Endodermal cell (in vitro differentiated cells): Measurements from ENCODE around the gene LMO3. TPM values are rescaled to one million over a fixed set of nuclear protein-coding genes. Genes with fewer than 3 reads are reported as not detected.

Experiments
- DNase-seq: peaks from one replicate; pipeline ENCODE4 v3.0.0-alpha.2; 2017
- H3K27ac ChIP-seq: 2 replicates; pipeline ENCODE4 v1.5.1; 2013; ENCODE audit warnings: mild to moderate bottlenecking, low read depth, low read length, moderate library complexity
- H3K27me3 ChIP-seq: 2 replicates; pipeline ENCODE4 v1.6.1; 2013; ENCODE audit warnings: mild to moderate bottlenecking, low read length, moderate library complexity; ENCODE audit not compliant: insufficient read depth, control insufficient read depth, poor library complexity, severe bottlenecking
- H3K36me3 ChIP-seq: 2 replicates; pipeline ENCODE4 v1.7.0; 2013; ENCODE audit warnings: mild to moderate bottlenecking, low read length, moderate library complexity; ENCODE audit not compliant: control insufficient read depth, insufficient read depth
- H3K4me1 ChIP-seq: one replicate; pipeline ENCODE4 v1.7.0; 2013; ENCODE audit warnings: low read length; ENCODE audit not compliant: control insufficient read depth, insufficient read depth
- H3K4me3 ChIP-seq: 2 replicates; pipeline ENCODE4 v1.5.1; 2013; ENCODE audit warnings: mild to moderate bottlenecking, low read length, moderate library complexity
- H3K9ac ChIP-seq: 2 replicates; pipeline ENCODE4 v1.6.1; 2013; ENCODE audit warnings: mild to moderate bottlenecking, low read length, moderate library complexity; ENCODE audit not compliant: poor library complexity, severe bottlenecking; ENCODE audit errors: extremely low read depth
- H3K9me3 ChIP-seq: 2 replicates; pipeline ENCODE4 v1.6.1; 2013; ENCODE audit warnings: mild to moderate bottlenecking, low read length, moderate library complexity; ENCODE audit not compliant: control insufficient read depth
- H3K27ac Mint-ChIP-seq: 2 replicates; pipeline ENCODE4 v1.8.0; 2020; ENCODE audit warnings: mixed read lengths
- H3K27me3 Mint-ChIP-seq: 2 replicates; pipeline ENCODE4 v1.8.0; 2021; ENCODE audit warnings: mild to moderate bottlenecking, mixed read lengths; ENCODE audit not compliant: insufficient read depth
- H3K36me3 Mint-ChIP-seq: 2 replicates; pipeline ENCODE4 v1.8.0; 2020; ENCODE audit warnings: low read depth, mixed read lengths
- H3K4me1 Mint-ChIP-seq: 2 replicates; pipeline ENCODE4 v1.8.0; 2020; ENCODE audit warnings: mixed read lengths
- H3K4me3 Mint-ChIP-seq: 2 replicates; pipeline ENCODE4 v1.8.0; 2020; ENCODE audit warnings: mild to moderate bottlenecking, moderate library complexity, mixed read lengths
- H3K9me3 Mint-ChIP-seq: 2 replicates; pipeline ENCODE4 v1.8.0; 2020; ENCODE audit warnings: mild to moderate bottlenecking, mixed read lengths
- CTCF ChIP-seq: fragments of 200-600 bp; sonication (generic); conservative IDR thresholded peaks from 2 replicates; pipeline ENCODE4 v1.5.0; 2021; ENCODE audit warnings: antibody characterized with exemption, mild to moderate bottlenecking
- WGBS, 2 experiments: methylation state at CpG; one replicate each; pipeline versions ENCODE4 v1.1.5 to v1.1.7; 2013; ENCODE audit warnings: missing lambda C conversion rate in 2 of 2, mixed read lengths in 1 of 2; ENCODE audit not compliant: insufficient coverage in 1 of 2, insufficient read length in 1 of 2; 5-methylcytosine and 5-hydroxymethylcytosine counted together
- total RNA-seq, 2 donors: library from RNA; stranded (reverse); fragmentation: NEBNext Ultra II Directional in 1 of 2; extraction: Animal tissue kit (Norgen Biotek cat#: 25700) in 1 of 2; gene quantifications; 2 replicates in 1 of 2; 3 replicates in 1 of 2; pipeline ENCODE4 v1.2.1, GENCODE V29; 2021

LMO3 gene
- total RNA-seq, 2 donors from 2014 or later = 0.77 to 3.2 TPM

DNA sequence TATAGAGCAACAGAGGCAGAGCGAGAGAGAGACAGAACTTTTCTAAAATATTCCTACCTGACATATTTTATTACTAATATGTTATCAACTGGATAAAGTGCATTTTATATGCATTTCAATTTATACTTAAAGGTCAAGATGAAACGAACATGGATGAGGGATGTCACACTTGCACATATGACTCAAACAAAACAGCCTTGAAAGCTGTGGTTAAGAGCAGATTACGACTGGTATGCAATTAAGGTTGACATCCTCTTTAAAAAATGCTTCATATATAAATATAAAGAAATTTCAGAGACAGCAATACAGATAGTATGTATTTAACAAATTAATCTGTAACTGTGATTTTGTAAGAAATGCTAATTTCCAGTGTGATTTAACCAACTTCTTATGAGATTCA is 52.5 kb downstream of the LMO3 start:
- TF ChIP-seq CTCF = no peak
- Histone ChIP-seq H3K9ac (no peak overlapping the region), H3K4me1 (no peaks in the 10 kb centered on the region), H3K9me3 (no peaks in the 10 kb centered on the region), H3K27ac (no peak overlapping the region), H3K36me3 (no peaks in the 10 kb centered on the region), H3K4me3 (no peak overlapping the region), H3K27me3 (no peaks in the 10 kb centered on the region)
- Mint-ChIP-seq H3K27me3 (no peaks in the 10 kb centered on the region), H3K4me1 (peaks cover 13% of the 10 kb centered on the region), H3K36me3 (no peaks in the 10 kb centered on the region), H3K9me3 (no peaks in the 10 kb centered on the region), H3K27ac (no peak overlapping the region), H3K4me3 (no peak overlapping the region)
- DNase-seq = no peak
- WGBS, 2 experiments = 50% methylated on average over 1 of the region's 3 CpGs; no CpG with 5 or more reads in 1 of the 2 experiments

DNA sequence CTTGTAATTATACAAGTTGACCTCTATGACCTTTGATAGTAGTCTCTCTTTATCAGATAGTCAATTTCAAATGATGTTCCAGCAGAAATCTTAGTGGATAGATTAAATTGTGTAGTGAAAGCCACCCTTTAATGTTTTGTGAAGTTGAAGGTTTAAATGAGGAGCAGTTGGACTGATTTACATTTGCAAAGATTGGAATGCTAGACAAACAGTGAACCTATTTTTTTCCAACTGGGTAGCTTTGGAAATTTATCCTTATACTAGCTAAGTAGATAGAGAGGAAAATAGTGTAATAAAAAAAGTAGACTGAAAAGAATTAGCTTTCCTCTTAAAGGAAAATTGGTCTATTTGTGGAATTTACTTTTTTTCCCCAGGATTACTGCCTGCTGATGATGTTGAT is 53.7 kb downstream of the LMO3 start:
- no peaks in the 10 kb centered on the region for H3K36me3 ChIP-seq
- H3K27me3 ChIP-seq = no peaks in the 10 kb centered on the region
- H3K27ac ChIP-seq = no peak overlapping the region
- Mint-ChIP-seq H3K4me1 (peaks cover 14% of the 10 kb centered on the region), H3K27ac (no peak overlapping the region), H3K4me3 (no peak overlapping the region), H3K9me3 (no peaks in the 10 kb centered on the region), H3K36me3 (no peaks in the 10 kb centered on the region), H3K27me3 (no peaks in the 10 kb centered on the region)
- no peaks in the 10 kb centered on the region for H3K9me3 ChIP-seq
- no peaks in the 10 kb centered on the region for H3K4me1 ChIP-seq
- no peak overlapping the region for H3K4me3 ChIP-seq
- H3K9ac ChIP-seq = no peak overlapping the region
- DNase-seq = no peak
- no peak for TF ChIP-seq CTCF

DNA sequence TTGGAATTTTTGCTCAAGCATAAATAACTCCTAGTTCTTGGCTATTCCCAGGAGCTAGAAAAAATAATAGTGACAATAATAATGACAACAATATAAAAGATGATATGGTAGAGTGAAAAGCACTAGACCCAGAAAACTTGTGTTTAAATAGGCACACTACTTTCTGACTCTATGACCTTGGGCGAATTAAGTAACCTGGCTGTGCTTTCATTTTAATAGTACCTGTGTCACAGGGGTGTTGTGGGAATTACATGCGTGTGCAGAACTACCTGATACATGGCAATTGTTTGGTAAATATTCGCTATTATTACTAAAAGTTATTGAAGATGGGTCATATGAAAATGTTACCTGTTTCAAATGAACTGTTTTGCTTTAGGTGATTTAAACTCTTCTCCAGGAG is 60.1 kb downstream of the LMO3 start:
- Histone ChIP-seq H3K4me1 (no peaks in the 10 kb centered on the region), H3K27ac (no peak overlapping the region), H3K9ac (no peak overlapping the region), H3K36me3 (no peaks in the 10 kb centered on the region), H3K27me3 (no peaks in the 10 kb centered on the region), H3K9me3 (no peaks in the 10 kb centered on the region), H3K4me3 (no peak overlapping the region)
- no peak for TF ChIP-seq CTCF
- Mint-ChIP-seq H3K36me3 (no peaks in the 10 kb centered on the region), H3K4me1 (peaks cover 10% of the 10 kb centered on the region), H3K27ac (no peak overlapping the region), H3K27me3 (no peaks in the 10 kb centered on the region), H3K9me3 (no peaks in the 10 kb centered on the region), H3K4me3 (no peak overlapping the region)
- DNase-seq = no peak
- WGBS, 2 experiments = 90 to 95% methylated on average over 3 of the region's 3 CpGs
